Measurements from ENCODE around the gene E2F8. TPM values are rescaled to one million over a fixed set of nuclear protein-coding genes. Genes with fewer than 3 reads are reported as not detected.

E2F8 gene
- total RNA-seq, 1 experiment from 2014 or later, result 11.3 TPM

- H2BK5ac ChIP-seq (ENCODE audit: insufficient read length, low read length), result no peak overlapping the region
- H3K27me3 ChIP-seq (ENCODE audit: insufficient read depth, low read length), result no peaks in the 10 kb centered on the region
- no peak overlapping the region for H3T11ph ChIP-seq (ENCODE audit: low read length)
- H3K79me1 ChIP-seq (ENCODE audit: insufficient read depth, low read depth, low read length, poor library complexity, severe bottlenecking), result no peaks in the 10 kb centered on the region
- H3K27ac Mint-ChIP-seq, result no peak overlapping the region
- H3K27ac ChIP-seq (ENCODE audit: insufficient read length, low read depth, low read length), result no peak overlapping the region
- no peak overlapping the region for H2BK15ac ChIP-seq (ENCODE audit: low read depth, low read length)
- no peak overlapping the region for H3K14ac ChIP-seq (ENCODE audit: insufficient read depth, low read length)
- no peak for TF ChIP-seq CTCF (conservative IDR thresholded peaks at IDR 0.05)
- no peak overlapping the region for H2BK12ac ChIP-seq (ENCODE audit: insufficient read length, low read depth, low read length)
- no peak overlapping the region for H4K8ac ChIP-seq (replicated peaks; ENCODE audit: insufficient read length, low read depth, low read length)
- H3K56ac ChIP-seq (ENCODE audit: insufficient read length, low read depth, low read length), result no peak overlapping the region
- H2BK120ac ChIP-seq (ENCODE audit: low read depth, low read length, poor library complexity, severe bottlenecking), result no peak overlapping the region
- H3K23me2 ChIP-seq (ENCODE audit: insufficient read length, low read depth, low read length, poor library complexity, severe bottlenecking), result no peaks in the 10 kb centered on the region
- H4K5ac ChIP-seq (ENCODE audit: insufficient read length, low read depth, low read length), result no peak overlapping the region
- H3K4ac ChIP-seq (ENCODE audit: low read depth, low read length), result no peak overlapping the region
- H4K20me1 ChIP-seq (ENCODE audit: control insufficient read depth, insufficient read depth, insufficient read length), result no peaks in the 10 kb centered on the region
- no peak overlapping the region for H3K4me3 Mint-ChIP-seq
- H3K27me3 Mint-ChIP-seq (ENCODE audit: low read depth), result peaks cover 2% of the 10 kb centered on the region; the same call in 1 of the 2 replicates
- H3K18ac ChIP-seq (ENCODE audit: insufficient read length, low read depth, low read length), result no peak overlapping the region
- H3K23ac ChIP-seq (ENCODE audit: insufficient read length, low read depth, low read length), result no peak overlapping the region
- DNase-seq, result no peak
- no peaks in the 10 kb centered on the region for H3K9me3 ChIP-seq (ENCODE audit: control insufficient read depth, low read depth, low read length)
- no peak overlapping the region for H2AFZ ChIP-seq (ENCODE audit: low read length)
- no CpG with 5 or more reads among the region's 6 CpGs for WGBS (ENCODE audit: extremely low coverage, insufficient read length, low lambda C conversion rate)
- H3K36me3 Mint-ChIP-seq (ENCODE audit: insufficient read depth in 1 of 3, low read depth in 3 of 3), result peaks cover 0 to 3% (median 0%) of the 10 kb centered on the region in 3 experiments; a peak in 1 of 7 replicates
- peaks cover 0 to 7% of the 10 kb centered on the region in 2 experiments; a peak in 2 of 5 replicates for H3K9me3 Mint-ChIP-seq
- no peak overlapping the region for H3K4me2 ChIP-seq (ENCODE audit: insufficient read depth, insufficient read length, low read length)
- H4K91ac ChIP-seq (ENCODE audit: insufficient read length, low read depth, low read length), result no peak overlapping the region
- no peaks in the 10 kb centered on the region for H3K4me1 ChIP-seq (ENCODE audit: insufficient read depth, low read length)
- H3K9ac ChIP-seq (ENCODE audit: extremely low read depth, insufficient read length, low read length), result no peak overlapping the region
- no peak overlapping the region for H2AK5ac ChIP-seq (ENCODE audit: insufficient read length, low read length)
- H3K79me2 ChIP-seq (ENCODE audit: insufficient read depth, low read length), result no peaks in the 10 kb centered on the region
- H2BK20ac ChIP-seq (ENCODE audit: low read depth, low read length, poor library complexity, severe bottlenecking), result no peak overlapping the region
- H3K4me1 Mint-ChIP-seq, result no peaks in the 10 kb centered on the region
Measured at GRCh38 chr11:19196432-19196831, 44.3 kb downstream of the E2F8 start.
